Endothelial cell of umbilical vein (primary cell): ENCODE measurements around the gene DLGAP5. TPM values are rescaled to one million over a fixed set of nuclear protein-coding genes. Genes with fewer than 3 reads are reported as not detected.

Experiments
- BruUV-seq: library from RNA; stranded (reverse); fragments of 400-500 nt; replicated peaks from 2 replicates; lab custom pipeline; 2021; lab: Mats Ljungman, UMichigan
- CTCF ChIA-PET: fragments of 300-600, 350-600 bp; sonication (Branson Sonifier 250); formaldehyde crosslinking; loops from one replicate; lab custom pipeline; 2021; ENCODE audit warnings: antibody characterized with exemption, inconsistent platforms; lab: Charles Lee
- POLR2A ChIA-PET: fragments of 300-600, 350-600 bp; sonication (Branson Sonifier 250); formaldehyde crosslinking; loops from one replicate; lab custom pipeline; 2021; ENCODE audit warnings: antibody characterized with exemption, inconsistent platforms; lab: Charles Lee
- DNase-seq: peaks from one replicate; pipeline ENCODE4 v3.0.0-alpha.2; 2011; ENCODE audit warnings: low read depth, low spot score
- FAIRE-seq: peaks from 2 replicates; lab custom pipeline; 2011; peaks lifted over from hg19 to GRCh38; lab: Jason Lieb, UNC
- H2AFZ ChIP-seq: 2 replicates; pipeline ENCODE4 v1.6.0; 2012; ENCODE audit warnings: low read depth, low read length, control low read depth, inconsistent platforms
- H3K27ac ChIP-seq: 2 replicates; pipeline ENCODE4 v1.5.1; 2011; ENCODE audit warnings: low read depth, mild to moderate bottlenecking, control low read depth, low read length, moderate library complexity; ENCODE audit not compliant: insufficient read depth
- H3K27me3 ChIP-seq, 2 experiments: 2 replicates each; pipeline versions ENCODE4 v1.6.0 to v1.6.1; 2011; ENCODE audit warnings: low read length in 2 of 2, mixed read lengths in 1 of 2; ENCODE audit not compliant: control insufficient read depth in 2 of 2, insufficient read depth in 2 of 2
- H3K36me3 ChIP-seq, 2 experiments: 2 replicates in 1 of 2; 3 replicates in 1 of 2; pipeline ENCODE4 v1.5.1; 2011; ENCODE audit warnings: low read length in 2 of 2, mild to moderate bottlenecking in 1 of 2, moderate library complexity in 1 of 2; ENCODE audit not compliant: control insufficient read depth in 2 of 2, insufficient read depth in 2 of 2; ENCODE audit errors: extremely low read depth in 1 of 2
- H3K4me1 ChIP-seq: 3 replicates; pipeline ENCODE4 v1.5.1; 2011; ENCODE audit warnings: mild to moderate bottlenecking, low read length; ENCODE audit not compliant: control insufficient read depth, insufficient read depth; ENCODE audit errors: extremely low read depth
- H3K4me2 ChIP-seq: 2 replicates; pipeline ENCODE4 v1.6.1; 2011; ENCODE audit warnings: low read length, control low read depth, mixed read lengths; ENCODE audit not compliant: insufficient read depth
- H3K4me3 ChIP-seq, 3 experiments: fragments of 200-600 bp in 1 of 3; sonication (generic), shearing (Covaris generic) in 1 of 3; replicated peaks in 1 of 3; 2 replicates each; pipeline ENCODE4 v1.5.1; 2011 to 2016; ENCODE audit warnings: control low read depth in 3 of 3, low read length in 3 of 3, mild to moderate bottlenecking in 2 of 3, inconsistent platforms in 1 of 3, low read depth in 1 of 3, moderate library complexity in 1 of 3; ENCODE audit not compliant: insufficient read depth in 1 of 3
- H3K79me2 ChIP-seq: 2 replicates; pipeline ENCODE4 v1.6.0; 2012; ENCODE audit warnings: low read length, inconsistent platforms; ENCODE audit not compliant: control insufficient read depth, insufficient read depth
- H3K9ac ChIP-seq: replicated peaks from 2 replicates; pipeline ENCODE3; 2011; ENCODE audit warnings: low read length, control low read depth; ENCODE audit not compliant: insufficient read depth; ENCODE audit errors: extremely low read depth
- H3K9me1 ChIP-seq: replicated peaks from 3 replicates; pipeline ENCODE4 v1.6.0; 2011; ENCODE audit warnings: mild to moderate bottlenecking, low read length; ENCODE audit not compliant: control insufficient read depth, insufficient read depth; ENCODE audit errors: extremely low read depth
- H3K9me3 ChIP-seq: replicated peaks from 2 replicates; pipeline ENCODE4 v1.5.1; 2012; ENCODE audit warnings: low read length, inconsistent platforms; ENCODE audit not compliant: control insufficient read depth, insufficient read depth
- H4K20me1 ChIP-seq: replicated peaks from 2 replicates; pipeline ENCODE3; 2011; ENCODE audit warnings: mild to moderate bottlenecking, low read length; ENCODE audit not compliant: control insufficient read depth, insufficient read depth; ENCODE audit errors: extremely low read depth
- EZH2 ChIP-seq: IDR thresholded peaks from 2 replicates; pipeline ENCODE4 v1.6.1; 2012; ENCODE audit warnings: borderline replicate concordance, low read depth, mild to moderate bottlenecking, moderate library complexity, low read length, inconsistent platforms; ENCODE audit not compliant: severe bottlenecking
- FOS ChIP-seq: IDR thresholded peaks from 2 replicates; pipeline ENCODE4 v1.6.1; 2011; ENCODE audit warnings: mild to moderate bottlenecking, low read length, moderate library complexity, borderline replicate concordance; ENCODE audit not compliant: insufficient read depth
- GATA2 ChIP-seq: IDR thresholded peaks from 2 replicates; pipeline ENCODE4 v1.7.0; 2011; ENCODE audit warnings: low read depth, mild to moderate bottlenecking, moderate library complexity, mixed read lengths, low read length; ENCODE audit not compliant: insufficient read length, insufficient read depth
- JUN ChIP-seq: IDR thresholded peaks from 2 replicates; pipeline ENCODE4 v1.6.1; 2011; ENCODE audit warnings: borderline replicate concordance, low read depth; ENCODE audit not compliant: insufficient read length, insufficient read depth
- MYC ChIP-seq: IDR thresholded peaks from one replicate; pipeline ENCODE4 v1.6.1; 2011; ENCODE audit warnings: mild to moderate bottlenecking, low read depth, low read length
- POLR2A ChIP-seq: IDR thresholded peaks from 2 replicates; pipeline ENCODE4 v1.6.1; 2012; ENCODE audit warnings: low read depth, mild to moderate bottlenecking, control low read depth, low read length
- POLR2AphosphoS5 ChIP-seq: IDR thresholded peaks from 2 replicates; pipeline ENCODE4 v1.6.1; 2012; ENCODE audit warnings: low read depth, mild to moderate bottlenecking, control low read depth, low read length, moderate library complexity; ENCODE audit not compliant: insufficient read depth
- dilution Hi-C: fragments of 300-500 bp; cut with MboI; formaldehyde crosslinking; loops from one replicate; pipeline ENCODE4 v1.15.0; 2019; ENCODE audit warnings: low sequenced_read_pairs; ENCODE audit not compliant: extremely low pct_ligation_motif_present
- intact Hi-C: fragments of 100-400 bp; cut with micrococcal nuclease; formaldehyde crosslinking; loops from one replicate; pipeline ENCODE4 v1.10.0; 2022
- polyA plus RNA-seq, 4 experiments: library from polyadenylated mRNA; depleted of rRNA in 3 of 4; stranded (reverse) in 3 of 4; unstranded in 1 of 4; fragments of >200 nt; gene quantifications; 2 replicates each; pipeline versions ENCODE4 v1.2.1 to v1.2.3, GENCODE V29; 2011 to 2012; ENCODE audit warnings: missing spikeins in 1 of 4
- total RNA-seq: library from RNA; stranded (reverse); gene quantifications from 2 replicates; pipeline ENCODE4 v1.2.3, GENCODE V29; 2021
- TF ChIP-seq, protein P1 (sequence below): IDR thresholded peaks from 2 replicates; pipeline ENCODE4 v1.6.1; 2011; ENCODE audit not compliant: insufficient read depth, insufficient read length
- TF ChIP-seq, protein P2 (sequence below), 2 donors: IDR thresholded peaks; 1 replicate in 1 of 2; 2 replicates in 1 of 2; pipeline ENCODE4 v1.5.1; 2011; ENCODE audit warnings: low read length in 2 of 2, mild to moderate bottlenecking in 2 of 2, moderate library complexity in 2 of 2, control low read depth in 1 of 2, inconsistent platforms in 1 of 2, low read depth in 1 of 2; ENCODE audit not compliant: insufficient read depth in 1 of 2; ENCODE audit errors: extremely low read depth in 1 of 2

The DLGAP5 gene
- total and polyA plus RNA-seq, 2 donors (not counting 3 experiments of a cell fraction or from before 2014, with no cell fraction given) = 8.3 to 83.2 TPM

DNA sequence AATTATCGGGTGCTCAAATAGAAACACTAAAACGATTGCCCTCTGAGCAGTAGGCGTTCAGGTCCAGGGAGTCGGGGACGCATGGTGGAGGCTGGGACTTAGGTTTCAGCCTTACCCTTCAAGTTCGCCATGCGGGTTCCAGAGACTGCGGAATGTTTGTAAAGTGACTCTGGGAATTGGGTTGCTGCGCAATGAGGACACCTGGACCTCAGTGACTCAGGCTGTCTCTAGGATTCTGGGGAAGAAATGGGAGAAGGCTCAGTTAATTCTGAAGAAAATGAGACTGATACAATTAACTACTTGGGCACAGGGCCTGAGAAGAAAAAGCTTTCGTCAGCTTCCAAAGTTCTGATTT, 61.2 kb downstream of the DLGAP5 start:
- Histone ChIP-seq H3K9me1 (no peaks in the 10 kb centered on the region), H3K4me3 (peak overlapping the region in 2 of 3 experiments; percentile 20 to 56), H3K79me2 (peaks cover 2% of the 10 kb centered on the region), H3K4me1 (peaks cover 3% of the 10 kb centered on the region), H3K9me3 (no peaks in the 10 kb centered on the region), H3K9ac (peak overlapping the region; percentile 75), H3K36me3 (no peaks in the 10 kb centered on the region), H3K27me3 (no peaks in the 10 kb centered on the region), H3K27ac (no peak overlapping the region), H3K4me2 (peak overlapping the region; percentile 32), H2AFZ (no peak overlapping the region), H4K20me1 (no peaks in the 10 kb centered on the region)
- POLR2A ChIA-PET = interaction anchor here (1.4 kb wide), 1 partner anchor 27 kb away, joined by 3 read pairs; no protein-coding TSS in a partner anchor
- intact Hi-C loops = no loop called here
- DNase-seq = no peak
- CTCF ChIA-PET = interaction anchor here (1.2 to 1.8 kb wide), 3 partner anchors 9 to 31 kb away, joined by 3 to 5 read pairs (median 5); no protein-coding TSS in a partner anchor
- dilution Hi-C loops = no loop called here
- TF ChIP-seq EZH2 (no peak), JUN (no peak), POLR2AphosphoS5 (no peak), GATA2 (no peak), POLR2A (no peak), MYC (no peak), FOS (no peak)
- TF ChIP-seq, protein P1, sequence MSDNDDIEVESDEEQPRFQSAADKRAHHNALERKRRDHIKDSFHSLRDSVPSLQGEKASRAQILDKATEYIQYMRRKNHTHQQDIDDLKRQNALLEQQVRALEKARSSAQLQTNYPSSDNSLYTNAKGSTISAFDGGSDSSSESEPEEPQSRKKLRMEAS = no peak
- TF ChIP-seq, protein P2, sequence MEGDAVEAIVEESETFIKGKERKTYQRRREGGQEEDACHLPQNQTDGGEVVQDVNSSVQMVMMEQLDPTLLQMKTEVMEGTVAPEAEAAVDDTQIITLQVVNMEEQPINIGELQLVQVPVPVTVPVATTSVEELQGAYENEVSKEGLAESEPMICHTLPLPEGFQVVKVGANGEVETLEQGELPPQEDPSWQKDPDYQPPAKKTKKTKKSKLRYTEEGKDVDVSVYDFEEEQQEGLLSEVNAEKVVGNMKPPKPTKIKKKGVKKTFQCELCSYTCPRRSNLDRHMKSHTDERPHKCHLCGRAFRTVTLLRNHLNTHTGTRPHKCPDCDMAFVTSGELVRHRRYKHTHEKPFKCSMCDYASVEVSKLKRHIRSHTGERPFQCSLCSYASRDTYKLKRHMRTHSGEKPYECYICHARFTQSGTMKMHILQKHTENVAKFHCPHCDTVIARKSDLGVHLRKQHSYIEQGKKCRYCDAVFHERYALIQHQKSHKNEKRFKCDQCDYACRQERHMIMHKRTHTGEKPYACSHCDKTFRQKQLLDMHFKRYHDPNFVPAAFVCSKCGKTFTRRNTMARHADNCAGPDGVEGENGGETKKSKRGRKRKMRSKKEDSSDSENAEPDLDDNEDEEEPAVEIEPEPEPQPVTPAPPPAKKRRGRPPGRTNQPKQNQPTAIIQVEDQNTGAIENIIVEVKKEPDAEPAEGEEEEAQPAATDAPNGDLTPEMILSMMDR (IDR thresholded peaks at IDR 0.05; ENCODE audit: extremely low read depth in 1 of 2, insufficient read depth in 1 of 2, low read depth in 1 of 2, low read length in 2 of 2) = no peak
- no peak for FAIRE-seq
- no TSS peak for BruUV-seq
